GM13977 (cell line): Measurements from ENCODE around the gene MYO5B.

Experiments
- DNase-seq: peaks from one replicate; pipeline ENCODE4 v3.0.0; 2012; ENCODE audit warnings: low spot score
- CTCF ChIP-seq: IDR thresholded peaks from 2 replicates; pipeline ENCODE4 v1.5.1; 2012; ENCODE audit warnings: mild to moderate bottlenecking, control low read depth; ENCODE audit not compliant: insufficient read depth; ENCODE audit errors: extremely low read depth, missing control alignments
- in situ Hi-C: fragments of 300-500 bp; cut with MboI; formaldehyde crosslinking; loops from one replicate; pipeline ENCODE4 v1.12.0; 2022; ENCODE audit warnings: low sequenced_read_pairs, low pct_unique_long_range_greater_than_20kb, mixed read lengths, inconsistent platforms; ENCODE audit not compliant: unreplicated experiment

MYO5B gene

GRCh38 chr18:50072146-50072545, 122.8 kb downstream of the MYO5B start:
- no peak for DNase-seq
- in situ Hi-C loops = no loop called here
- TF ChIP-seq CTCF = no peak

GRCh38 chr18:50071397-50071796, 123.5 kb downstream of the MYO5B start:
- in situ Hi-C loops = no loop called here
- no peak for TF ChIP-seq CTCF
- no peak for DNase-seq

- in situ Hi-C loops = no loop called here
- no peak for DNase-seq
Measured at GRCh38 chr18:50069422-50069821, 125.5 kb downstream of the MYO5B start.

GRCh38 chr18:50065527-50065926, 129.4 kb downstream of the MYO5B start:
- TF ChIP-seq CTCF = no peak

More at GRCh38 chr18:50069422-50069821, 125.5 kb downstream of the MYO5B start:
- no peak for TF ChIP-seq CTCF

DNA sequence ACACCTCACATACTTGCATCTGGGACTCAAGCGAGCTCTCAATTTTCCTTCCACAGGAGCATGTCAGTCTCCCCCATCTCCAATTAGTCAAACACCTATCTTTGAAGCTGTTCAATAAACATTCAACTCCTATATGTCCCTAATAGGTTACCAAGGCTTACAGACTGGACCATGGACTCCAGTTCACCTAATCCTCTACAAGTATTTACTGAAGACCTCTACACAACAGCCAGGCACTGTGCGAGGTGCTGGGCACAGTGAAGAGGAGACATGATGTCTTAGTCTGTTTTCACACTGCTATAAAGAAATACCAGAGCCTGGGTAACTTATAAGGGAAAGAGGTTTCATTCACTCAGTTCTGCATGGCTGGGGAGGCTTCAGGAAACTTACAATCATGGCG, 129.9 kb downstream of the MYO5B start:
- no peak for TF ChIP-seq CTCF
- in situ Hi-C loops = no loop called here
- DNase-seq = no peak

More at GRCh38 chr18:50065527-50065926, 129.4 kb downstream of the MYO5B start:
- in situ Hi-C loops = no loop called here
- no peak for DNase-seq

- in situ Hi-C loops = no loop called here
- no peak for DNase-seq
- TF ChIP-seq CTCF = no peak
Measured at GRCh38 chr18:50061876-50062517, 132.9 kb downstream of the MYO5B start.
